ENCODE measurements around the gene TUT4. TPM values are rescaled to one million over a fixed set of nuclear protein-coding genes. Genes with fewer than 3 reads are reported as not detected.

Gene TUT4
- total RNA-seq, 1 experiment from 2014 or later: 71.2 TPM

GRCh38 chr1:52598729-52599128, 45.8 kb upstream of the TUT4 start:
- POLR2A ChIA-PET (ENCODE audit: low non-redundant PET): no interaction called here
- BruUV-seq (replicated peaks): no TSS peak

GRCh38 chr1:52597912-52598311, 45.0 kb upstream of the TUT4 start:
- ChIA-PET POLR2A (ENCODE audit: low non-redundant PET) (no interaction called here), CTCF (no interaction called here)
- Histone ChIP-seq H3K4me1 (ENCODE audit: insufficient read depth, low read length, poor library complexity, severe bottlenecking) (peaks cover 11% of the 10 kb centered on the region), H3K36me3 (ENCODE audit: insufficient read depth, low read length, poor library complexity, severe bottlenecking) (no peaks in the 10 kb centered on the region), H3K9me3 (ENCODE audit: low read depth, low read length, poor library complexity, severe bottlenecking) (no peaks in the 10 kb centered on the region), H3K27ac (ENCODE audit: low read depth, low read length, poor library complexity, severe bottlenecking) (no peak overlapping the region), H3K27me3 (replicated peaks; ENCODE audit: insufficient read depth, low read depth, low read length, poor library complexity) (no peaks in the 10 kb centered on the region), H3K4me3 (ENCODE audit: low read depth, low read length, poor library complexity, severe bottlenecking) (no peak overlapping the region)
- no TSS peak for BruUV-seq (replicated peaks)
- no peak for TF ChIP-seq EZH2 (IDR thresholded peaks at IDR 0.05; ENCODE audit: borderline replicate concordance, low read depth, low read length, poor library complexity, severe bottlenecking)
- no peak for TF ChIP-seq CTCF (conservative IDR thresholded peaks at IDR 0.05; ENCODE audit: low read depth, low read length)
- intact Hi-C loops (cut with micrococcal nuclease; ENCODE audit: unreplicated experiment): no loop called here
- no peak for DNase-seq (ENCODE audit: low spot score)

More at GRCh38 chr1:52598729-52599128, 45.8 kb upstream of the TUT4 start:
- no peak for TF ChIP-seq EZH2 (IDR thresholded peaks at IDR 0.05; ENCODE audit: borderline replicate concordance, low read depth, low read length, poor library complexity, severe bottlenecking)
- no peak for TF ChIP-seq CTCF (conservative IDR thresholded peaks at IDR 0.05; ENCODE audit: low read depth, low read length)
- intact Hi-C loops (cut with micrococcal nuclease; ENCODE audit: unreplicated experiment): no loop called here
- H3K4me1 ChIP-seq (ENCODE audit: insufficient read depth, low read length, poor library complexity, severe bottlenecking): peaks cover 13% of the 10 kb centered on the region
- H3K9me3 ChIP-seq (ENCODE audit: low read depth, low read length, poor library complexity, severe bottlenecking): no peaks in the 10 kb centered on the region
- no peak for DNase-seq (ENCODE audit: low spot score)
- H3K36me3 ChIP-seq (ENCODE audit: insufficient read depth, low read length, poor library complexity, severe bottlenecking): no peaks in the 10 kb centered on the region
- no peak overlapping the region for H3K4me3 ChIP-seq (ENCODE audit: low read depth, low read length, poor library complexity, severe bottlenecking)
- CTCF ChIA-PET: no interaction called here
- H3K27me3 ChIP-seq (replicated peaks; ENCODE audit: insufficient read depth, low read depth, low read length, poor library complexity): no peaks in the 10 kb centered on the region
- no peak overlapping the region for H3K27ac ChIP-seq (ENCODE audit: low read depth, low read length, poor library complexity, severe bottlenecking)

GRCh38 chr1:52595061-52595460, 42.2 kb upstream of the TUT4 start:
- ChIA-PET POLR2A (ENCODE audit: low non-redundant PET) (no interaction called here), CTCF (no interaction called here)
- TF ChIP-seq CTCF (conservative IDR thresholded peaks at IDR 0.05; ENCODE audit: low read depth, low read length) (no peak), EZH2 (IDR thresholded peaks at IDR 0.05; ENCODE audit: borderline replicate concordance, low read depth, low read length, poor library complexity, severe bottlenecking) (no peak)
- Histone ChIP-seq H3K27me3 (replicated peaks; ENCODE audit: insufficient read depth, low read depth, low read length, poor library complexity) (no peaks in the 10 kb centered on the region), H3K9me3 (ENCODE audit: low read depth, low read length, poor library complexity, severe bottlenecking) (no peaks in the 10 kb centered on the region), H3K27ac (ENCODE audit: low read depth, low read length, poor library complexity, severe bottlenecking) (no peak overlapping the region), H3K36me3 (ENCODE audit: insufficient read depth, low read length, poor library complexity, severe bottlenecking) (no peaks in the 10 kb centered on the region), H3K4me3 (ENCODE audit: low read depth, low read length, poor library complexity, severe bottlenecking) (no peak overlapping the region), H3K4me1 (ENCODE audit: insufficient read depth, low read length, poor library complexity, severe bottlenecking) (no peaks in the 10 kb centered on the region)
- intact Hi-C loops (cut with micrococcal nuclease; ENCODE audit: unreplicated experiment): no loop called here
- no peak for DNase-seq (ENCODE audit: low spot score)
- no TSS peak for BruUV-seq (replicated peaks)
